IPS-18a (cell line): ENCODE measurements around the gene TLN1.
A peak's percentile ranks its signal among the peaks of the same experiment; 100 is the strongest.

ENCODE experiments used
- H3K27ac ChIP-seq: one replicate; pipeline ENCODE4 v1.5.1; 2013; ENCODE audit warnings: low read length
- H3K27me3 ChIP-seq: one replicate; pipeline ENCODE4 v1.6.1; 2013; ENCODE audit warnings: mild to moderate bottlenecking, low read length; ENCODE audit not compliant: control insufficient read depth, insufficient read depth
- H3K36me3 ChIP-seq: one replicate; pipeline ENCODE4 v1.6.1; 2013; ENCODE audit warnings: low read depth, low read length; ENCODE audit not compliant: control insufficient read depth
- H3K4me1 ChIP-seq: one replicate; pipeline ENCODE4 v1.6.1; 2013; ENCODE audit warnings: low read depth, low read length; ENCODE audit not compliant: control insufficient read depth
- H3K4me3 ChIP-seq: one replicate; pipeline ENCODE4 v1.5.1; 2013; ENCODE audit warnings: low read length
- H3K9ac ChIP-seq: one replicate; pipeline ENCODE4 v1.6.1; 2013; ENCODE audit warnings: mild to moderate bottlenecking, low read length, moderate library complexity
- H3K9me3 ChIP-seq: one replicate; pipeline ENCODE4 v1.6.1; 2013; ENCODE audit warnings: low read depth, low read length; ENCODE audit not compliant: control insufficient read depth

TLN1 gene

GRCh38 chr9:35656831-35657545, 75.0 kb downstream of the TLN1 start:
- Histone ChIP-seq H3K9me3 (no peaks in the 10 kb centered on the region), H3K9ac (peak overlapping the region; percentile 74), H3K4me1 (peaks cover 9% of the 10 kb centered on the region), H3K27me3 (peaks cover 13% of the 10 kb centered on the region), H3K4me3 (peak overlapping the region; percentile 95), H3K27ac (no peak overlapping the region), H3K36me3 (peaks cover 17% of the 10 kb centered on the region)

GRCh38 chr9:35656348-35656747, 75.6 kb downstream of the TLN1 start:
- H3K27ac ChIP-seq = no peak overlapping the region
- H3K9ac ChIP-seq = no peak overlapping the region
- H3K4me1 ChIP-seq = peaks cover 10% of the 10 kb centered on the region
- peaks cover 12% of the 10 kb centered on the region for H3K36me3 ChIP-seq
- peaks cover 13% of the 10 kb centered on the region for H3K27me3 ChIP-seq
- H3K4me3 ChIP-seq = no peak overlapping the region
- no peaks in the 10 kb centered on the region for H3K9me3 ChIP-seq

- H3K36me3 ChIP-seq = no peaks in the 10 kb centered on the region
- no peak overlapping the region for H3K4me3 ChIP-seq
- H3K27ac ChIP-seq = no peak overlapping the region
- H3K9ac ChIP-seq = no peak overlapping the region
- H3K9me3 ChIP-seq = no peaks in the 10 kb centered on the region
- peaks cover 13% of the 10 kb centered on the region for H3K27me3 ChIP-seq
- peaks cover 19% of the 10 kb centered on the region for H3K4me1 ChIP-seq
Observed at GRCh38 chr9:35653611-35654010, 78.4 kb downstream of the TLN1 start.

- H3K27ac ChIP-seq = no peak overlapping the region
- no peak overlapping the region for H3K9ac ChIP-seq
- H3K27me3 ChIP-seq = peaks cover 13% of the 10 kb centered on the region
- H3K4me1 ChIP-seq = peaks cover 19% of the 10 kb centered on the region
- H3K4me3 ChIP-seq = no peak overlapping the region
- H3K36me3 ChIP-seq = no peaks in the 10 kb centered on the region
- no peaks in the 10 kb centered on the region for H3K9me3 ChIP-seq
Observed at GRCh38 chr9:35652829-35653209, 79.2 kb downstream of the TLN1 start.

GRCh38 chr9:35651956-35652828, 79.8 kb downstream of the TLN1 start:
- peaks cover 22% of the 10 kb centered on the region for H3K4me1 ChIP-seq

GRCh38 chr9:35650341-35651158, 81.4 kb downstream of the TLN1 start, which contains the start of gene SIT1:
SIT1 (minus strand) TSS chr9:35650931; CDS start chr9:35650853, 78 bp downstream.
- Histone ChIP-seq H3K4me1 (peaks cover 19% of the 10 kb centered on the region), H3K4me3 (peak within 1 kb of the TSS; percentile 31), H3K27me3 (peaks cover 4% of the 10 kb centered on the region), H3K27ac (no peak within 1 kb of the TSS), H3K9me3 (no peaks in the 10 kb centered on the region), H3K9ac (no peak within 1 kb of the TSS), H3K36me3 (no peaks in the 10 kb centered on the region)

More at GRCh38 chr9:35651956-35652828, 79.8 kb downstream of the TLN1 start:
- no peaks in the 10 kb centered on the region for H3K36me3 ChIP-seq
- H3K27ac ChIP-seq = no peak overlapping the region
- no peak overlapping the region for H3K4me3 ChIP-seq
- peaks cover 17% of the 10 kb centered on the region for H3K27me3 ChIP-seq
- no peaks in the 10 kb centered on the region for H3K9me3 ChIP-seq
- no peak overlapping the region for H3K9ac ChIP-seq

- peaks cover 19% of the 10 kb centered on the region for H3K4me1 ChIP-seq
- no peak overlapping the region for H3K4me3 ChIP-seq
- no peaks in the 10 kb centered on the region for H3K9me3 ChIP-seq
- no peak overlapping the region for H3K9ac ChIP-seq
- H3K27me3 ChIP-seq = peaks cover 4% of the 10 kb centered on the region
- H3K27ac ChIP-seq = no peak overlapping the region
- no peaks in the 10 kb centered on the region for H3K36me3 ChIP-seq
Observed at GRCh38 chr9:35649431-35650340, 82.3 kb downstream of the TLN1 start.
